ENCODE measurements around the gene SLC49A3.

The SLC49A3 gene

DNA sequence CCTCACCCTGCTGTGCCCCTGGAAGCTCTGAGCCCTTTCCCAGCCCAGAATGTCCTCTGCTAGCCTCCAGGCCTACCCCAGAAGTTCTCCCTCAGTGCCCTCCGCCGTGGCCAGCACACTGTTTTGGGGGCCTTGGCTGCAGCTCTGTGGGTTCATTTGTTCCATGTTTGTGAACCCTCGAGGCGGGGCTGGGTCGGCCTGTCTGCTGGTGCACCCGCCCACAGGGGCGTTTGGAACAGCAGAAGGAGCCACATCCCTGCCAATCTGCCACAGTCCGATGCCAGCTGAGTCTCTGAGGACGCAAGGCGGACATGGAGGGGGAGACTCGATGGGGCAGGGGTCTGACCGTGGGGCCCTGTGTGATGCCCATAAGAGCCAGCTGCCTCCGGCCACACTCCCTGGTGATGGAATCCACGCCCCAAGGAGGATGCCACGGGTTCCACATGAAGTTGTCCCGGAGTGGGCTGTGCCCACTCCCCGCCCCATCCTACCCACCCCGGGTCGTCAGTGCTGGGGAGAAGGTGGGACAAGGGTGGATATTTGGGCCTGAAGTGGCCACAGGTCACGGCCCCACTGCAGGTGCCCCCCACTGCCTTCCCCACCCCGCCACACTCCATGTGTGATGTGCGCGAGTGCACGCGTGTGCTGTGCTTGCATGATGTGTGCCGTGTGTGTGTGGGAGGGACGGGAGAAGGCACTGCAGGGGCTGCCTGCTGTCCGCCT is 22.0 kb downstream of the SLC49A3 start:
- in situ Hi-C loops (cut with MboI; ENCODE audit: low sequenced_read_pairs) = no loop called here

DNA sequence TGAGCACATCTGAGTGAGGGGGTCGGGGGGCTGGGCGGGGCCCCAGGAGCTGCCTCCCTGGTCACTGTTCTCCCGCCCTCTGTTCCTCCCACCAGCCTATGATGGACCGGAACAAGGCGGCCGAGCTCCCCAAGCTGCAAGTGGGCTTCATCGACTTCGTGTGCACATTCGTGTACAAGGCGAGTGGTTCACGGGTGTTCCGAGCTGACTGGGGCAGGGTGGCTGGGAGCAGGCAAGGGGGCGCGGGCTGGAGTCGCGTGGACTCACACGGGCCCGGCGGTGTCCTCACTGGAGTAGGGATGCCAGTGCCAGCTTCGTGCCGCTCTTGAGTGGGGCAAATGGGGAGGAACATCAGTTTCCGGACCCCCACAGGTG is 22.5 kb downstream of the SLC49A3 start:
- in situ Hi-C loops (cut with MboI; ENCODE audit: low sequenced_read_pairs) = no loop called here

DNA sequence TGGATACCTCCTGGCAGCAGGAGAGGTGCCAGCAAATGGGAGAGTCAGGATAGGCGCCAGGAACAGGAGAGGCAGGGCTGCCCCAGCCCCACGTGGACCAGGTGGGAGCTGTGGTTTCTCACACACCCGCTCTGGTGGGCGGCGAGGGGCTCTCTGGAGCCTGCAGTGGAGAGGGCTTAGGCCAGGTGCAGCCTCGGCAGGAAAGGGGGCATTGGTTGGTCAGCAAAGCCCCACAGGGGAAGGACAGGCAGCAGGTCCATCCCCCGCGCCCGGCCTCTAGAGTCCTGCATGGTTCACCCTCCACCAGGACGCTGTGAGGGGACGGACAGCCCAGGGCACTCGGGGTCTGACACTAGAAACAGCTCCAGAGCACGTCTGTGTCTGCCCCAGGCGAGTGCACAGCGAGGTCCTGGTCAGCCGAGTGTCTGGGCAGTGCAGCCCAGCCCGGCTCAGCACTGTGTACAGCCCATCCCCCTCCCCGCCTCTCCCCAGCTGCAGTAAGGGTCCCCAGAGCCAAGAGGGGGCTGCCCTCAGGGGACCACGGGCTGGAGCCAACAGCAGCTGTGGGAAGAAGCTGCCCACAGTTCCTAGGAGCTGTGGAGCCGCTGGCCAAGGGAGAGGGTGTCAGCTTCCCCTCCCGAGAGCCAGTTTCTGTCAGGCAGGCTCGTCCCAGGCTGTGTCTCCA is 23.1 kb downstream of the SLC49A3 start:
- in situ Hi-C loops (cut with MboI; ENCODE audit: low sequenced_read_pairs) = no loop called here

DNA sequence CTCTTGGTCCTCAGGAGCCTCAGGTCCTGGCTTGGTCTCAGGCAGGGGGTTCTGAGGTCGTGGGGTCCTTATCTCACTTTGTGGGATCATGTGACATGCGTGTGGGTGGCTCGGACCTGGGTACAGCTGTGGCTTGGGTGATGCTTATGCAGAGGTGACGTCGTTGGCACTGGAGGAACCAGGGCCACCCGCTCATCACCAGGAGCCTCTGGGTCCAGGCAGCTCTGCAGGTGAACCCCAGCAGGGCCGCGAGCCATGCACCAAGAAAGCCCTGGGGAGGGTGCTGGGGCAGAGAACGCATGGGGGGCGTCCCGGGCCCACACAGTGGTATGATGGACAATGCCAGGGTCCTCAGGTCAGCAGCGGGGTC is 23.6 kb downstream of the SLC49A3 start:
- in situ Hi-C loops (cut with MboI; ENCODE audit: low sequenced_read_pairs) = no loop called here

DNA sequence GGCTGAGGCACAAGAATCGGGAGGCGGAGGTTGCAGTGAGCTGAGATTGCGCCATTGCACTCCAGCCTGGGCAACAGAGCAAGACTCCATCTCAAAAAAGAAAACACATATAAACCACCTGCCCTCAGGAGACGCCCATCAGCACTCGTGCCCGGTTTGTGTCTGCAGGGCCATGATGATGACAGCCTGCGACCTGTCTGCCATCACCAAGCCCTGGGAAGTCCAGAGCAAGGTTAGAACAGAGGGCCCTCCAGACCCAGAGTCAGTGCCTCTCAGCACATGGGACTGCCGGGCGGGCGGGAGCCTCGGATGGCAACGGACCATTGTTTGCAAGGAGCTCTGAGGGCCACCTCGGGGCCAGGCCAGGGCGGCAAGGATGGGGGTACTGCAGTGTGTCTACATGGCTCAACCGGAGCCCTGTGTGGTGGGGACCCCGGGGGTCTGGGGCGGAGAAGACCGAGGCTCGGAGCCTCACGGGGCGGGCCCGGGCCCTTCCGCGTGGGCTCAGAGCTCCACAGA is 24.2 kb downstream of the SLC49A3 start:
- in situ Hi-C loops (cut with MboI; ENCODE audit: low sequenced_read_pairs) = no loop called here

DNA sequence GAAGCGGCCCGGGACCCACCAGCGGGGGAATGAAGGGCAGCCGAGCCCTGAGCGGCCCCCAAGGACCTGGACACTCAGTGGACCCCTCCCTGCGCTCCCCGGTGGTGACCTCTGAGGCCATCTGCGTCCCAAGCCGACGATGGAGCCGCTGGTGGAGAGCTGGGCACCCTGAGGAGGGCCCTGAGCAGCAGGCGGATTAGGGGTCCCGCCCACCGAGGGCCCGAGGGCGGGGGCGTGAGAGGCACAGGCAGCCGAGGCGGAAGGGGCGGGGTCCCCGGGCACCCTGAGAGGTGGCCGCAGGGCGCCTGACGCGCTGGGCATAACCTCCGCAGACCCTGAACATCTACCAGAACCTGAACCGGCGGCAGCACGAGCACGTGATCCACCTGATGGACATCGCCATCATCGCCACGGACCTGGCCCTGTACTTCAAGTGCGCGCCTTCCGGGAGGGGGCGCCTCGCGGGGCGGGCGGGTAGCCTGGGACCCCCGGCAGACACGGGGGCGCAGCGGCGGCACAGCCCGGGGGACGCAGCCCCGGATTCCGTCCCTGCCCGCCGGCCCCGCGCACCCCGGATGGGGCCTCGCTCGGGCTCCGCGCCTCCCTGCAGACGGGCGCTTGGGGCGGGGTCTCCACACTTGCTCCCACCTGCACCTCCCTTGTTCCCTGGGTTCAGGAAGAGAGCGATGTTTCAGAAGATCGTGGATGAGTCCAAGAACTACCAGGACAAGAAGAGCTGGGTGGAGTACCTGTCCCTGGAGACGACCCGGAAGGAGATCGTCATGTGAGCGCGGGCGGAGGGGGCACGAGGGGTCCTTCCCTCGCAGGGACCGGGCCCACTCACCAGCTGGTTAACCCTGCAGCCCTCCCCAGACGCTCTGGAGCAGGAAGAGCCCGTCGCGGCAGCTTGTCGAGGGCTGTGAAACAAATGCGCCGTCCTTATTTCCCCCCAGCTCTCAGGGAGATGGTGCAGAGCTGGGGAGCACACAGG is 25.2 kb downstream of the SLC49A3 start:
- in situ Hi-C loops (cut with MboI; ENCODE audit: low sequenced_read_pairs) = no loop called here

DNA sequence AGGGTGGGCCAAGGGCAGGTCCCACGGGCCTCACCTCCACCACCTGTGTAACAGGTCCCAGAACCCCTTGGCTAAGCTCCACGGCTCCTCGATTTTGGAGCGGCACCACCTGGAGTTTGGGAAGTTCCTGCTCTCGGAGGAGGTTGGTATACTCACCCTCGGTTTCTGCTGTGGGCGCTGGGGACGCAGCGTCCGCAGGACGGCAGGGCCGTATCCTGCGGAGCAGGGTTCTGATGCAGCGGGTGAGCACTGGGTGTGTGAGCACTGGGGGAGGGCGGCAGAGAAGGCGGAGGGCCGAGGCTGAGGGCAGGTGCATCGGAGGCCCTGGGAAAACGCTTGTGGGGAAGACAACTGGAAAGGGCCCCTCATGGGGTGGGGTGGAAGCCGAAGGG is 25.9 kb downstream of the SLC49A3 start:
- in situ Hi-C loops (cut with MboI; ENCODE audit: low sequenced_read_pairs) = no loop called here

DNA sequence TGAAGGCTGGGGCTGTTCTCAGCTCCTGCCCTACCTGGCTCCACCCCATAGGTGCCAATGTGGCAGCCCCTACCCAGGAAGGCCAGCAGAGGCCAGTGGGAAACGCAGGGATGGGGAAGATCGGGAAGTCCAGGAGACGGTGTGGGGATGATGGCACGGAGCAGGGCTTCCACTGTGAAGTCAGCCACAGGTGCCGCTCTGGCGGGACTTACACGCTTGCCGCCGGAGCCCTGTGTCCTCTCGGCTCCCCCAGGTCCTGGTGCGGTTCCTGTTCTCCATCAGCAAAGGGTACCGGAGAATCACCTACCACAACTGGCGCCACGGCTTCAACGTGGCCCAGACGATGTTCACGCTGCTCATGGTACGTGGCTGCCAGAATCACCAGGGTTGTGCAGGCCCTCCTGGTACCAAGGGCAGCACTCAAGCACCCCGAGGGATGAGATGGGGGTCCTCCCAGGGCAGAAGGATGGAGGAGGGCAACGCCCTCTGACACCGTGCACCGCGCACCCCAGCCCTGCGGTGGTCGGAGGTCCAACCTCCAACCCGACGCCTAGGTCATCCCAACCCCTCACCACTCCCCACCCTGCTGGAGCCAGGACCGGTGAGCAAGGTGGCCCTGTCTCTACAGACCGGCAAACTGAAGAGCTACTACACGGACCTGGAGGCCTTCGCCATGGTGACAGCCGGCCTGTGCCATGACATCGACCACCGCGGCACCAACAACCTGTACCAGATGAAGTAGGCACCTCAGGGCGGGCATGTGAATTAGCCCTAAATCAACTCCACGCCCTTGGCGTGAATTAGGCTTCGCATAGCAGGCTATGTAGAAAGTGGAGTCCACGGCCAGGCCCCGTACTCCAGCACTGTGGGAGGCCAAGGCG is 26.8 kb downstream of the SLC49A3 start:
- in situ Hi-C loops (cut with MboI; ENCODE audit: low sequenced_read_pairs) = no loop called here

DNA sequence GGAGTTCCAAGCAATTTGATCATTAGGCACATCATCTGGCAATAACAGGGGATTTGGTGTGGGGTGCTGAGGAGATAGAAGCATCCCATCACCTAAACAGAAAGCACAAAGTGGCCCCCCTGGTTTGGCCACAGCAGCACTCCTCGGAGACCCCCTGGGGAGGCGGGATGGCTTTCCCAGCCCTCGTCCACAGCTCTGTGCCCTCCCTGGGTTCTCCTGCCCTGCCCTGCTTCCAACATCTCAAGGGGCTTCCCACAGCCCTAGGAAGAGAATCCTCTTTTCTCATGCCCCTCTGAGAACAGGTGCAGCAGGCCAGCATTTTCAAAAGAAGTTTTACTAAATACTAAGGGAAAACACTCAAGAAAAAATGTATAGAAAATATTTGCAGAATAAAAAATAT is 27.7 kb downstream of the SLC49A3 start:
- in situ Hi-C loops (cut with MboI; ENCODE audit: low sequenced_read_pairs) = no loop called here

DNA sequence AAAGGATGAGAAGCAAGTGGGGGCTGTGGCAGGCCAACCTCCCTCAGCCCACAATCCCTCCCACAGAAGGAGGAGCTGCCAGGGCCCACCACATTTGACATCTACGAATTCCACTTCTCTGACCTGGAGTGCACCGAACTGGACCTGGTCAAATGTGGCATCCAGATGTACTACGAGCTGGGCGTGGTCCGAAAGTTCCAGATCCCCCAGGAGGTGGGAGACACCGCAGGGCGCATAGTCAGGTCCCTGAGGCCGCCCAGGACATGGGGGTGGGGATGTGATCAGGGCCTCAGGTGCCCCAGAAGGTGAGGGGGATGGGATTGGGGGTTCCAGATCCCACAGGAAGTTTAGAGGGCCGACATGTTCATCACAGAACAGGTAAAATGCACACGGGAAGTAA is 28.6 kb downstream of the SLC49A3 start:
- in situ Hi-C loops (cut with MboI; ENCODE audit: low sequenced_read_pairs) = no loop called here

DNA sequence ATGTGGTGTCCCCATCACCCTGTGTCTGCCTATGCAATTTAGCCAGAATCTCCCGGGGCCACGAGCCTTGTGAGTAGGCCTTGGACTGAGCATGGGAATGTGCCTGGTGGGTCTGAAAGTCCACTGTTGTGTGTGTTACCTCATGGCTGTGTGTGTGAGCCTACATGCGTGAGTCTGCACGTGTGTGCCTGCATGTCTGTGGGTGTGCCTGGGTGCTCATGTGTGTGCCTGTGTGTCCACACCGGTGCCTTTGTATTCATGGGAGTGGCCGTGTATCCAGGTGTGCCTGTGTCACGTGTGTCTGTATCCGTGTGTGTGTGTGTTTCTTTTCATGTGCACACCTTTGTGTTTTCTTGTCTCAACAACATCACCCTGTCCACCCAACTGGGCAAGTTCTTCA is 29.1 kb downstream of the SLC49A3 start:
- in situ Hi-C loops (cut with MboI; ENCODE audit: low sequenced_read_pairs) = no loop called here

DNA sequence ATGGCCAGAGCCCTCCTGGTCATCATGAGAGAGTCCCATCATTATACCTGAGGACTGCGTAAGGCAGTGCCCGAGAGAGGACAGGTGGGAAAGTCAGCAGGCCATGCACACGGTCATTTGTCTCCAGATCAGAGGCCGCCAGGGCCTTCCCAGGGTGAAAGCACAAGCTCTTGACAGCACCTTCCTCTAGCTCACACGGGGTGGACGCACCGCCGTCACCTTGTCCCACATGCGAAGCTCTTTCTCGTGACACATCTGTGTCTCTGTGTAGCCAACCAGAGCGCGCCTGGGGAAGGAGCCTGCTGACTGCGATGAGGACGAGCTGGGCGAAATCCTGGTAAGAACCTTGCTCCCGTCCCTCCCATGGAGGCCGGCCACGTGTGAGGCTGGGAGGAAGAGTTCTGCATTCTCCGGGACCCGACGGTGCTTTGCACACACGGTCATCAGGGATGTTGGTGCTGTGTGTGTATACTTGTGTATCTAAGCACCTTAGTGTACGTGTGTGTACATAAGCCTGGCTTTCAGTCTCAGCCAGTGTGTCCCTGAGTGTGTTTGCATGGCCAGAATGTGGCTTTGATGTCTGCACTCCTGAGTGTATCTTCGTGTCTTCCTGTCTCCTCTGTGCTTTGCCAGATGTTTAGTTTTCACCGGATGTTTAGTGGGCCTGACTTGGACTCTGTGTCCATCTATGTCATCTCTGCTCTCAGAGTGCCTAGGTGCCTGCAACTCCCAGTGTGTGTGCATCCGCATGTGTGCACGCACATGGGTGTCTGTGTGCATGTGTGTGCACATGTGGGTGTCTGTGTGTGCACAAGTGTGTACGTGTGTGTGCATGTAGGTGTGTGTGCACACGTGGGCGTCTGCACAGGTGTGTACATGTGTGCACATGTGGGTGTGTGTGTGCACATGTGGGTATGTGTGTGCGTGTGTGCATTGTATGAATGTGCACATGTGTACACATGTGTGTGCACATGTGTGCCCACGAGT is 30.0 kb downstream of the SLC49A3 start:
- in situ Hi-C loops (cut with MboI; ENCODE audit: low sequenced_read_pairs) = no loop called here

DNA sequence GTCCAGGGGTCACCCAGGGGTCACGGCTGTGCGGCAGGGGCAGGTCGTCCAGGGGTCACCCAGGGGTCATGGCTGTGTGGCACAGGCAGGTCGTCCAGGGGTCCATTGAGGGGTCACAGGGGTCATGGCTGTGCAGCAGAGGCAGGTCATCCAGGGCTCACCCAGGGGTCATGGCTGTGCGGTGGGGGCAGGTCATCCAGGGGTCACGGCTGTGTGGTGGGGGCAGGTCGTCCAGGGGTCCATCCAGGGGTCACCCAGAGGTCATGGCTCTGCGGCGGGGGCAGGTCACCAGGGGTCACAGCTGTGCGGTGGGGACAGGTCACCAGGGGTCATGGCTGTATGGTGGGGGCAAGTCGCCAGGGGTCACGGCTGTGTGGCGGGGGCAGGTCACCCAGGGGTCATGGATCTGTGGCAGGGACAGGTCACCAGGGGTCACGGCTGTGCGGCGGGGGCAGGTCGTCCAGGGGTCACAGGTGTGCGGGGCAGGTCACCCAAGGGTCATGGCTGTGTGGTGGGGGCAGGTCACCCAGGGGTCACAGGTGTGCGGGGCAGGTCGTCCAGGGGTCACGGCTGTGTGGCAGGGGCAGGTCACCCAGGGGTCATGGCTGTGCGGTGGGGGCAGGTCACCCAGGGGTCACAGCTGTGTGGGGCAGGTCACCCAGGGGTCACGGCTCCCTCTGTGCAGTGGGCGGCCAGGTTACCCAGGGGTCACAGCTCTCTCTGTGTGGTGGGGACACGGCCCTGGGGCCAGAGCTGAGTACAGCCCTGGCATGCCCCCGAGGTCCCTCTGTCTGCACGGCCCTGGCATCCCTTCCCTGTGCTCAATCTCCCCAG is 30.9 kb downstream of the SLC49A3 start:
- in situ Hi-C loops (cut with MboI; ENCODE audit: low sequenced_read_pairs) = no loop called here

DNA sequence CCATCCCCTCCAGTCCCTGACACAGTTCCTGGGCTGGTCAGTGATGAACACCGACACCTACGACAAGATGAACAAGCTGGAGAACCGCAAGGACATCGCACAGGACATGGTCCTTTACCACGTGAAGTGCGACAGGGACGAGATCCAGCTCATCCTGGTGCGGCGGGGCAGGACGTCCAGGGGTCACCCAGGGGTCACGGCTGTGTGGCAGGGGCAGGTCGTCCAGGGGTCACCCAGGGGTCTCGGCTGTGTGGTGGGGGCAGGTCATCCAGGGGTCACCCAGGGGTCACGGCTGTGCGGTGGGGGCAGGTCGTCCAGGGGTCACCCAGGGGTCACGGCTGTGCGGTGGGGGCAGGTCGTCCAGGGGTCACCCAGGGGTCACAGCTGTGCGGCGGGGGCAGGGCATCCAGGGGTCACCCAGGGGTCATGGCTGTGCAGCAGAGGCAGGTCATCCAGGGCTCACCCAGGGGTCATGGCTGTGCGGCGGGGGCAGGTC is 31.6 kb downstream of the SLC49A3 start:
- in situ Hi-C loops (cut with MboI; ENCODE audit: low sequenced_read_pairs) = no loop called here

DNA sequence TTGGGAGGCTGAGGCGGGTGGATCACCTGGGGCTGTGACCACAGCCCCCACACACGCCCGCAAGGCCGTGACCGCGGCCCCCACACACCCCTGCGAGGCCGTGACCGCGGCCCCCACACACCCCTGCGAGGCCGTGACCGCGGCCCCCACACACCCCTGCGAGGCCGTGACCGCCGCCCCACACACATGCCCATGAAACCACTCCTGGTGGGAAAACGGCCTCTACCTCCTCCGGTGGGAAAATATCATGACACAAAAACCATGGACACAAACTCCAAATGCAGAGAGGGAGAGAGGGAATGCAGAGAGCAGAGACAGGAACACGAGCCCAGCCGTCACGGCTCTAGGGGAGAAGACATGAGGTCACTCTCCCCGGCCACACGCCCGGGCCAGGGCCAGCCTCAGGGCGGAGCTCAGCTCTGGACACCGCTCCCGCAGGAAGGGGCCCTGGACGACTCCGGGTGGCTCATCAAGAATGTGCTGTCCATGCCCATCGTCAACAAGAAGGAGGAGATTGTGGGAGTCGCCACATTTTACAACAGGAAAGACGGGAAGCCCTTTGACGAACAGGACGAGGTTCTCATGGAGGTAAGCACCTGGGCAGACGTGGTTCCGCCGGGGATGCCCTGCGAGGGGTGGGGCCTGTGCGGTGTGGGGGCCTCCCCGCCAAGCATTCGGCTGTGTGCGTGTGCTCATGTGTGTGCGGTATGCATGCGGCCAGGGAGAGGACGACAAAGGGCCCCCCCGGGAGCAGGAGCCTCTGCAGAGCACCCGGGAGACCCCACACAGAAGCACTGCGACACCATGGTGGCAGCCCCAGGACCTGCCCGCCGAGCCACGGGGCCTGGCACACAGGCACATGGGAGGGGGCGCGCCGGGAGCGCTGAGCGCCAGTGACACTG is 32.3 kb downstream of the SLC49A3 start:
- in situ Hi-C loops (cut with MboI; ENCODE audit: low sequenced_read_pairs) = no loop called here

DNA sequence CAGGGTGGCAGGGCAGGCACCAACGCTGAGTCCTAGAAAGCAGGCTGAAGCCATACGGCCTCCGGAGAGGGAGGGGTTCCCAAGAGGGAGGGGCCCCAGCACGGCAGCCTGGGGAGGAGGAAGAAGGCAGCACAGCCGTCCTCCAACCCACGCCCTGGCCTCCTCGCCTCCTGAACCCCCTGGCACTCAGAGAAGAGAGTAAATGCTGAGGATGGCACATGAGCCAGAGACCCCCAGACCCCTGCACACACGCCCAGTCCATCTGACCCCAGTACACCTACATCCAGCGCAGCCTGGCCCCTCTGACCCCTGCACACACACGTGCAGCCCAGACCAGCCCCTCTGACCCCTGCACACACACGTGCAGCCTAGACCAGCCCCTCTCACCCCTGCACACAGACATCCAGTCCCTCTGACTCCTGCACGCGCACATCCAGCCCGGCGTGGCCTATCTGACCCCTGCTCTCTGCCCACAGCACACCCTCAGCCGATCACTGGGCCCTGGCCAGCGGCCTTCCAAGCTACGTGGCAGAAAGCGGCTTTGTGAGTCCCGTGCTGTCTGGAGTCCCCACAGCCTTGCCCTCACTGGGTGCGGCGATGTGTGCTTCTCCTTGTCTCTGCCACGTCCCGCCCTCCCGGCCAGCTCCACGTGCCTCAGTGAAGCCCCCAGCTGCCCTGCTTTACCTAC is 33.3 kb downstream of the SLC49A3 start:
- in situ Hi-C loops (cut with MboI; ENCODE audit: low sequenced_read_pairs) = no loop called here
